ENCODE measurements around the gene ID2. TPM values are rescaled to one million over a fixed set of nuclear protein-coding genes. Genes with fewer than 3 reads are reported as not detected.

The ID2 gene
- total RNA-seq, 3 donors from 2014 or later = 240 to 305 (median 260) TPM

- Histone ChIP-seq H3K27ac (no peak overlapping the region), H3K4me1 (no peaks in the 10 kb centered on the region), H3K27me3 (no peaks in the 10 kb centered on the region), H3K9me3 (no peaks in the 10 kb centered on the region), H3K4me3 (no peak overlapping the region), H3K36me3 (no peaks in the 10 kb centered on the region)
- TF ChIP-seq CTCF (IDR thresholded peaks at IDR 0.05) (no peak), POLR2AphosphoS5 (IDR thresholded peaks at IDR 0.05) (no peak), POLR2A (IDR thresholded peaks at IDR 0.05) (no peak)
- intact Hi-C loops (cut with DNase I; ENCODE audit: low total_unique reads) = no loop called here
- no peak for DNase-seq (ENCODE audit: low spot score in 2 of 2)
Measured at GRCh38 chr2:8697190-8697589, 15.3 kb downstream of the ID2 start.

- intact Hi-C loops (cut with DNase I; ENCODE audit: low total_unique reads) = no loop called here
- TF ChIP-seq CTCF (IDR thresholded peaks at IDR 0.05) (no peak), POLR2AphosphoS5 (IDR thresholded peaks at IDR 0.05) (no peak), POLR2A (IDR thresholded peaks at IDR 0.05) (no peak)
- H3K9me3 ChIP-seq = no peaks in the 10 kb centered on the region
- no peak overlapping the region for H3K27ac ChIP-seq
- no peak for DNase-seq (ENCODE audit: low spot score in 2 of 2)
- H3K4me3 ChIP-seq = no peak overlapping the region
- no peaks in the 10 kb centered on the region for H3K36me3 ChIP-seq
- H3K4me1 ChIP-seq = no peaks in the 10 kb centered on the region
- no peaks in the 10 kb centered on the region for H3K27me3 ChIP-seq
Measured at GRCh38 chr2:8699839-8700238, 18.0 kb downstream of the ID2 start.

DNA sequence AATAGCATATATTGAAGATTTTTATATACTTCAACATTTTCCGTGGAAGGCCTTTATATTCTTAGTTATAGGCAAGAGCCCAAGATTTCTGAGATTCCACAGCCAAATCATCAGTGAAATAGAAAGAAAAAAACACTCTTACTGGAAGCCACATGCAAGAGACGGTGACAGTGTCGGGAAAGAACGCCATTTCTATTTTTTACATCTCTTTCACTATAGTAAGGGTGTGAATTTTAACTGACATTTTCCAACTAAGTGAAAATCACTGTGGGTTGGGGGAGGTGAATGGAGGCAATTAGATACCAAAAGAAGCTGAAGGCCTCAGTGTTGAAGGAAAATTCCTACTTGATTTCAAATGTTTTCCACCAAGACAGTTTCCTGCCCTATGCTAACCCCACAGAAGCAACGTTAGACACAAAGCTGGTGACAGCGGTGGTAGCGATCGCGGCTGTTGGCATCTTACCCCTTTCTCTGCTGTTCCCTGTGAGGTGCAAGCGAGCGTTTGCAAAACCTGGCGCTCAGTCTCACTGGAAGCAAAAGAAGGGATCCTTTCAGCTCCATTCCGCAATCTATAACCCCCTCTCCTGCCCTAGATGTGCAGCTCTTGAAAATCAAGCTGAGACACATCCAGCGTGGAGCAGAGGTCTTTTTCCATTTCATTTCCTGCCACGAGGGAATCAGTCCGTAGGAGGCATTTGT, 20.0 kb downstream of the ID2 start:
- no peak overlapping the region for H3K27ac ChIP-seq
- TF ChIP-seq CTCF (IDR thresholded peaks at IDR 0.05) (no peak), POLR2A (IDR thresholded peaks at IDR 0.05) (no peak), POLR2AphosphoS5 (IDR thresholded peaks at IDR 0.05) (no peak)
- H3K9me3 ChIP-seq = no peaks in the 10 kb centered on the region
- no peak overlapping the region for H3K4me3 ChIP-seq
- no peaks in the 10 kb centered on the region for H3K4me1 ChIP-seq
- intact Hi-C loops (cut with DNase I; ENCODE audit: low total_unique reads) = no loop called here
- no peak for DNase-seq (ENCODE audit: low spot score in 2 of 2)
- no peaks in the 10 kb centered on the region for H3K36me3 ChIP-seq
- no peaks in the 10 kb centered on the region for H3K27me3 ChIP-seq

DNA sequence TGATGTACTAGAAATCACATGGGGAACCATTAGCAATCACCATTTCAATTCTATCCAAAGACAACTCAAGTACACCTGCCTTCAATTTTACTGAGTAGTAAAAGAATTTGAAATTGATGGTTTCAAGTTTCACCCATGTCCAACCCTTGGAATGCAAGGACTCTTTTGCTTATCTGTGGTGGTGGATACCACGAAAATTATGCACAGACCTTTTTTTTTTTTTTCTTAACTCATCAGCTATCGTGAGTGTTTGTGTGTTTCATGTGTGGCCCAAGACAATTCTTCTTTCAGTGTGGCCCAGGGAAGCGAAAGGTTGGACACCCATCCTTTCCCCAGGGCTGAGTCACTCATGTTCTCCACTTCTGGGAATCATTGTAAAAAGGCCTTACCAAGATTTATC, 23.1 kb downstream of the ID2 start:
- H3K4me1 ChIP-seq = no peaks in the 10 kb centered on the region
- no peaks in the 10 kb centered on the region for H3K36me3 ChIP-seq
- no peak for DNase-seq (ENCODE audit: low spot score in 2 of 2)
- no peak overlapping the region for H3K4me3 ChIP-seq
- H3K27me3 ChIP-seq = no peaks in the 10 kb centered on the region
- no peak for TF ChIP-seq POLR2AphosphoS5 (IDR thresholded peaks at IDR 0.05)
- TF ChIP-seq POLR2A (IDR thresholded peaks at IDR 0.05) = no peak
- no peak for TF ChIP-seq CTCF (IDR thresholded peaks at IDR 0.05)
- intact Hi-C loops (cut with DNase I; ENCODE audit: low total_unique reads) = no loop called here
- H3K9me3 ChIP-seq = no peaks in the 10 kb centered on the region
- no peak overlapping the region for H3K27ac ChIP-seq

DNA sequence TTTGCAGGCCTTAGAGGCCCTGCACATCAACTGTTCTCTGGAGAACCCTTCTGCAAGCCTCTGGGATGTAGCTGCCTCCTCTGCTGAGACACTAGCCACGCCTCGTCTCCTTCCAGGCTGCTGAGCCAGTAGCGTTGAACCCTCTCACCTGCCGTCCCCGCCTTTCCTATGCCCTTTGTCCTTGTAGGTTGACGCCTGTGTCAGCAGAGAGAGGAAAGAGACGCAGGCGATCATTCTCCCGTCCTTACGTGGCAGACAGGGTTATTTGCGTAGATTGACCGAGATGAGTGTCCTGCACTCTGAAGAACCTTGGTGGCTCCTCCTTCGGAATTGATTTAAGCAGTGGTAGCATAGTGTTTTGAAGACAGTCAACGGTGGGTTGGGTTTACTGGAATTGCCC, 27.8 kb downstream of the ID2 start:
- Histone ChIP-seq H3K36me3 (no peaks in the 10 kb centered on the region), H3K4me1 (no peaks in the 10 kb centered on the region), H3K4me3 (no peak overlapping the region), H3K27ac (no peak overlapping the region), H3K27me3 (no peaks in the 10 kb centered on the region), H3K9me3 (no peaks in the 10 kb centered on the region)
- intact Hi-C loops (cut with DNase I; ENCODE audit: low total_unique reads) = no loop called here
- TF ChIP-seq POLR2AphosphoS5 (IDR thresholded peaks at IDR 0.05) (no peak), CTCF (IDR thresholded peaks at IDR 0.05) (no peak), POLR2A (IDR thresholded peaks at IDR 0.05) (no peak)
- DNase-seq (ENCODE audit: low spot score in 2 of 2) = no peak

Measured in breast epithelium (tissue), 4 donors.